Astrocyte (in vitro differentiated cells and primary cell): ENCODE measurements around the gene PCBP3. TPM values are rescaled to one million over a fixed set of nuclear protein-coding genes. Genes with fewer than 3 reads are reported as not detected.

ENCODE experiments used
- DNase-seq: peaks from one replicate; pipeline ENCODE4 v3.0.0-alpha.2; 2010; ENCODE audit warnings: low read depth
- FAIRE-seq: peaks from 2 replicates; lab custom pipeline; 2011; peaks lifted over from hg19 to GRCh38; lab: Jason Lieb, UNC
- H2AFZ ChIP-seq: 2 replicates; pipeline ENCODE4 v1.6.0; 2012; ENCODE audit warnings: low read depth, low read length, inconsistent platforms
- H3K27ac ChIP-seq: 2 replicates; pipeline ENCODE4 v1.5.1; 2011; ENCODE audit warnings: low read depth, low read length, inconsistent platforms
- H3K27me3 ChIP-seq: 2 replicates; pipeline ENCODE4 v1.6.0; 2011; ENCODE audit warnings: low read length, inconsistent platforms; ENCODE audit not compliant: insufficient read depth
- H3K36me3 ChIP-seq: 2 replicates; pipeline ENCODE4 v1.5.1; 2011; ENCODE audit warnings: low read length, inconsistent platforms; ENCODE audit not compliant: insufficient read depth
- H3K4me1 ChIP-seq: 2 replicates; pipeline ENCODE4 v1.5.1; 2011; ENCODE audit warnings: low read length, inconsistent platforms; ENCODE audit not compliant: insufficient read depth
- H3K4me2 ChIP-seq: 2 replicates; pipeline ENCODE4 v1.6.0; 2012; ENCODE audit warnings: low read length, inconsistent platforms
- H3K4me3 ChIP-seq: 2 replicates; pipeline ENCODE4 v1.5.1; 2011; ENCODE audit warnings: low read depth, mild to moderate bottlenecking, low read length, inconsistent platforms; ENCODE audit not compliant: insufficient read depth
- H3K79me2 ChIP-seq: 2 replicates; pipeline ENCODE4 v1.6.0; 2012; ENCODE audit warnings: mild to moderate bottlenecking, low read length, inconsistent platforms; ENCODE audit not compliant: insufficient read depth
- H3K9ac ChIP-seq: 2 replicates; pipeline ENCODE4 v1.6.0; 2012; ENCODE audit warnings: mild to moderate bottlenecking, low read length, inconsistent platforms
- H3K9me3 ChIP-seq: 2 replicates; pipeline ENCODE4 v1.5.1; 2012; ENCODE audit warnings: low read depth, mild to moderate bottlenecking, low read length, inconsistent platforms; ENCODE audit not compliant: insufficient read depth
- H4K20me1 ChIP-seq: 2 replicates; pipeline ENCODE4 v1.6.0; 2012; ENCODE audit warnings: low read length, inconsistent platforms; ENCODE audit not compliant: insufficient read depth
- H3K27ac Mint-ChIP-seq: one replicate; pipeline ENCODE4 v1.8.0; 2021; ENCODE audit warnings: mild to moderate bottlenecking, mixed read lengths; ENCODE audit not compliant: unreplicated experiment
- H3K27me3 Mint-ChIP-seq: one replicate; pipeline ENCODE4 v1.8.0; 2021; ENCODE audit warnings: low read depth, mixed read lengths; ENCODE audit not compliant: unreplicated experiment
- H3K36me3 Mint-ChIP-seq: one replicate; pipeline ENCODE4 v1.8.0; 2021; ENCODE audit warnings: low read depth, mixed read lengths; ENCODE audit not compliant: unreplicated experiment
- H3K4me1 Mint-ChIP-seq: one replicate; pipeline ENCODE4 v1.8.0; 2021; ENCODE audit warnings: low read depth, mixed read lengths; ENCODE audit not compliant: unreplicated experiment
- H3K4me3 Mint-ChIP-seq: one replicate; pipeline ENCODE4 v1.8.0; 2021; ENCODE audit warnings: mild to moderate bottlenecking, moderate library complexity, mixed read lengths; ENCODE audit not compliant: unreplicated experiment
- H3K9me3 Mint-ChIP-seq: one replicate; pipeline ENCODE4 v1.8.0; 2021; ENCODE audit warnings: mild to moderate bottlenecking, mixed read lengths; ENCODE audit not compliant: unreplicated experiment
- CTCF ChIP-seq: IDR thresholded peaks from 2 replicates; pipeline ENCODE4 v1.5.1; 2011; ENCODE audit warnings: low read depth, mild to moderate bottlenecking, inconsistent platforms, low read length, moderate library complexity; ENCODE audit not compliant: insufficient read depth
- EZH2 ChIP-seq: IDR thresholded peaks from 2 replicates; pipeline ENCODE4 v1.6.1; 2012; ENCODE audit warnings: mild to moderate bottlenecking, low read length, inconsistent platforms; ENCODE audit not compliant: insufficient read depth
- total RNA-seq: library from RNA; stranded (reverse); gene quantifications from 2 replicates; pipeline ENCODE4 v1.2.1, GENCODE V29; 2021

The PCBP3 gene
- total RNA-seq, 1 donor from 2014 or later: 1.8 TPM

- Mint-ChIP-seq H3K4me3 (no peak overlapping the region), H3K9me3 (no peaks in the 10 kb centered on the region), H3K4me1 (no peaks in the 10 kb centered on the region), H3K27me3 (peaks cover 54% of the 10 kb centered on the region), H3K36me3 (no peaks in the 10 kb centered on the region), H3K27ac (no peak overlapping the region)
- H3K27ac ChIP-seq: no peak overlapping the region
- peak overlapping the region; percentile 9 for H3K4me2 ChIP-seq
- peaks cover 7% of the 10 kb centered on the region for H3K4me1 ChIP-seq
- H3K4me3 ChIP-seq: no peak overlapping the region
- H3K79me2 ChIP-seq: no peaks in the 10 kb centered on the region
- no peaks in the 10 kb centered on the region for H3K9me3 ChIP-seq
- H2AFZ ChIP-seq: no peak overlapping the region
- no peak for DNase-seq
- TF ChIP-seq CTCF (no peak), EZH2 (no peak)
- H3K9ac ChIP-seq: no peak overlapping the region
- FAIRE-seq: no peak
- H4K20me1 ChIP-seq: no peaks in the 10 kb centered on the region
- H3K27me3 ChIP-seq: no peaks in the 10 kb centered on the region
- H3K36me3 ChIP-seq: no peaks in the 10 kb centered on the region
Measured at GRCh38 chr21:45886610-45887026, 243.1 kb downstream of the PCBP3 start.

GRCh38 chr21:45887120-45887611 lies 243.6 kb downstream of the PCBP3 start:
- peak overlapping the region; percentile 9 for H3K4me2 ChIP-seq
- peaks cover 7% of the 10 kb centered on the region for H3K4me1 ChIP-seq
- Mint-ChIP-seq H3K4me1 (no peaks in the 10 kb centered on the region), H3K27ac (no peak overlapping the region), H3K27me3 (peaks cover 51% of the 10 kb centered on the region), H3K9me3 (no peaks in the 10 kb centered on the region), H3K4me3 (no peak overlapping the region), H3K36me3 (no peaks in the 10 kb centered on the region)
- H3K36me3 ChIP-seq: no peaks in the 10 kb centered on the region
- FAIRE-seq: no peak
- no peaks in the 10 kb centered on the region for H3K9me3 ChIP-seq
- no peak for TF ChIP-seq CTCF
- no peak for TF ChIP-seq EZH2
- no peaks in the 10 kb centered on the region for H3K27me3 ChIP-seq
- no peak overlapping the region for H3K9ac ChIP-seq
- H4K20me1 ChIP-seq: no peaks in the 10 kb centered on the region
- DNase-seq: peak; percentile 16
- no peaks in the 10 kb centered on the region for H3K79me2 ChIP-seq
- H2AFZ ChIP-seq: no peak overlapping the region
- H3K4me3 ChIP-seq: no peak overlapping the region
- H3K27ac ChIP-seq: no peak overlapping the region

GRCh38 chr21:45887788-45888187 lies 244.3 kb downstream of the PCBP3 start:
- DNase-seq: no peak
- Histone ChIP-seq H3K4me3 (no peak overlapping the region), H3K4me1 (peaks cover 7% of the 10 kb centered on the region)

More at GRCh38 chr21:45887788-45888187, 244.3 kb downstream of the PCBP3 start:
- Histone ChIP-seq H3K36me3 (no peaks in the 10 kb centered on the region), H3K9ac (no peak overlapping the region), H3K27ac (no peak overlapping the region), H4K20me1 (no peaks in the 10 kb centered on the region), H2AFZ (no peak overlapping the region), H3K9me3 (no peaks in the 10 kb centered on the region), H3K79me2 (no peaks in the 10 kb centered on the region), H3K27me3 (no peaks in the 10 kb centered on the region), H3K4me2 (no peak overlapping the region)
- FAIRE-seq: no peak
- Mint-ChIP-seq H3K4me3 (no peak overlapping the region), H3K27me3 (peaks cover 48% of the 10 kb centered on the region), H3K4me1 (no peaks in the 10 kb centered on the region), H3K36me3 (no peaks in the 10 kb centered on the region), H3K9me3 (no peaks in the 10 kb centered on the region), H3K27ac (no peak overlapping the region)
- TF ChIP-seq EZH2 (no peak), CTCF (no peak)
